DOHH2 (cell line): ENCODE data around the gene FHOD3.
A peak's percentile ranks its signal among the peaks of the same experiment; 100 is the strongest.

Experiments used
- EZH2phosphoT487 ChIP-seq: fragments of 200-600 bp; sonication (generic); IDR thresholded peaks from 2 replicates; pipeline ENCODE4 v1.6.1; 2017; ENCODE audit warnings: borderline replicate concordance, mild to moderate bottlenecking, antibody characterized with exemption, low read length, moderate library complexity, mixed read lengths
- TF ChIP-seq, protein P1 (sequence below): fragments of 200-600 bp; sonication (generic); IDR thresholded peaks from one replicate; pipeline ENCODE4 v1.5.1; 2014; ENCODE audit warnings: antibody characterized with exemption, mild to moderate bottlenecking, low read depth, low read length; ENCODE audit not compliant: poor library complexity, severe bottlenecking

DNA sequence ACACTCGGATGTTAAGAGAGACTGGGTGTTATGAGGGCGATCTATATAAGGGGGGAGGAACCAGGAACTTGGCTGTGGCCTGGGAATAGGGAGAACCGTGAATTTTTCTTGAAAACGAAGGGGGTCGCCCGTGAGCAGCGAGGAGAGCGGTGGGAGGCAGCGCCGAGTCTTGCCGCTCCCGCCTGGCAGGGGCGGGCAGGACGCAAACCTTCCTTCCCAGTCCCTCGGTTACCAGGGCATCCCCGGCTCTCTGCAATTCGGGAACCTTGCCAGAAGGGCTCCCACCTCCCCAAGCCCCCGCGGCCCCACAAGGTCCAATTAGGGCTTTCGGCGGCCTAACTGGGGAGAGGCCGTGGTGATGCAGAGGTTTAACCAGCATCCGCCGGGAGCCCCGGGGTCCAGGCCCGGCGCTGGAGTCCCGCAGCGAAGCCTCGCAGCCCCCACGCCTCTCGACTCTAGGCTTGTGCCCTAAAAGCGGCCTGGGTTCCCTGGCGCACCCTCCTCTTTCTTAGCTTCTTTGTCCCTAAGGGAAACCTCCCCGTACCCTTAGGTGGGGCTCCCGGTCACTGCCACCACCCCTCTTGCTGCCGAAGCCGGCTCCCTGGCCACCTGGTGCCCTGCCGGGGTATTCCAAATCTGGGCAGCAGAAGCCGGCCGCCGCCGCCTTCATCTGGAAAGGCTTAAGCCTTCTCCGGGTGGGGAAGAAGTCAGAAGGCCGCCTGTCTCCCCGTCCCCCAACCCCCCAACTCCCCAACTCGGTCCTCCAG, 680 bp upstream of the FHOD3 start:
- TF ChIP-seq, protein P1, sequence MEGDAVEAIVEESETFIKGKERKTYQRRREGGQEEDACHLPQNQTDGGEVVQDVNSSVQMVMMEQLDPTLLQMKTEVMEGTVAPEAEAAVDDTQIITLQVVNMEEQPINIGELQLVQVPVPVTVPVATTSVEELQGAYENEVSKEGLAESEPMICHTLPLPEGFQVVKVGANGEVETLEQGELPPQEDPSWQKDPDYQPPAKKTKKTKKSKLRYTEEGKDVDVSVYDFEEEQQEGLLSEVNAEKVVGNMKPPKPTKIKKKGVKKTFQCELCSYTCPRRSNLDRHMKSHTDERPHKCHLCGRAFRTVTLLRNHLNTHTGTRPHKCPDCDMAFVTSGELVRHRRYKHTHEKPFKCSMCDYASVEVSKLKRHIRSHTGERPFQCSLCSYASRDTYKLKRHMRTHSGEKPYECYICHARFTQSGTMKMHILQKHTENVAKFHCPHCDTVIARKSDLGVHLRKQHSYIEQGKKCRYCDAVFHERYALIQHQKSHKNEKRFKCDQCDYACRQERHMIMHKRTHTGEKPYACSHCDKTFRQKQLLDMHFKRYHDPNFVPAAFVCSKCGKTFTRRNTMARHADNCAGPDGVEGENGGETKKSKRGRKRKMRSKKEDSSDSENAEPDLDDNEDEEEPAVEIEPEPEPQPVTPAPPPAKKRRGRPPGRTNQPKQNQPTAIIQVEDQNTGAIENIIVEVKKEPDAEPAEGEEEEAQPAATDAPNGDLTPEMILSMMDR, result peak; percentile 48
- no peak for TF ChIP-seq EZH2phosphoT487
